Fibroblast of peridontal ligament (primary cell): ENCODE data around the gene RNF215.
"Not testable (repeated sequence)": the region's sequence is repeated elsewhere in the genome, so short reads cannot be mapped to it uniquely, and the experiment has no call there.

Experiments used
- DNase-seq: peaks from one replicate; pipeline ENCODE4 v3.0.0-alpha.2; 2010; ENCODE audit errors: extremely low read depth

RNF215 gene

GRCh38 chr22:30421695-30422480, 34.7 kb upstream of the RNF215 start:
- no peak for DNase-seq

GRCh38 chr22:30420347-30421125, 33.3 kb upstream of the RNF215 start:
- peak; percentile 69 for DNase-seq

GRCh38 chr22:30416837-30417236, 29.6 kb upstream of the RNF215 start:
- DNase-seq: no peak

GRCh38 chr22:30416403-30416802, 29.2 kb upstream of the RNF215 start:
- no peak for DNase-seq

GRCh38 chr22:30414525-30415047, 27.4 kb upstream of the RNF215 start:
- DNase-seq: peak; percentile 35

GRCh38 chr22:30413745-30414524, 26.7 kb upstream of the RNF215 start:
- DNase-seq: no peak

GRCh38 chr22:30413001-30413400, 25.8 kb upstream of the RNF215 start:
- DNase-seq: no peak

GRCh38 chr22:30411780-30412179, 24.6 kb upstream of the RNF215 start:
- no peak for DNase-seq

GRCh38 chr22:30408388-30409102, 21.3 kb upstream of the RNF215 start:
- DNase-seq: peak; percentile 64

- no peak for DNase-seq
Measured at GRCh38 chr22:30406400-30406799, 19.2 kb upstream of the RNF215 start.

- no peak for DNase-seq
Measured at GRCh38 chr22:30405731-30406130, 18.5 kb upstream of the RNF215 start.

- DNase-seq: no peak
Measured at GRCh38 chr22:30404307-30404706, 17.1 kb upstream of the RNF215 start.

GRCh38 chr22:30402766-30403104, 15.5 kb upstream of the RNF215 start:
- not testable (repeated sequence) for DNase-seq

GRCh38 chr22:30402028-30402765, 15.0 kb upstream of the RNF215 start:
- no peak for DNase-seq

GRCh38 chr22:30401024-30401423, 13.8 kb upstream of the RNF215 start:
- not testable (repeated sequence) for DNase-seq

GRCh38 chr22:30400159-30400558, 12.9 kb upstream of the RNF215 start:
- DNase-seq: no peak

GRCh38 chr22:30399718-30400117, 12.5 kb upstream of the RNF215 start:
- DNase-seq: no peak

- no peak for DNase-seq
Measured at GRCh38 chr22:30398685-30399680, 11.8 kb upstream of the RNF215 start.
